H1 (cell line): ENCODE data around the gene PERCC1. TPM values are rescaled to one million over a fixed set of nuclear protein-coding genes. Genes with fewer than 3 reads are reported as not detected.
A peak's percentile ranks its signal among the peaks of the same experiment; 100 is the strongest.

Source experiments
- CTCF ChIA-PET: fragments of 300-600 bp; sonication (Branson Sonifier 250); formaldehyde crosslinking; loops from one replicate; lab custom pipeline; 2021; ENCODE audit not compliant: partially characterized antibody; lab: Charles Lee
- POLR2A ChIA-PET: fragments of 300-600 bp; sonication (Branson Sonifier 250); formaldehyde crosslinking; loops from one replicate; lab custom pipeline; 2021; ENCODE audit warnings: inconsistent platforms; ENCODE audit not compliant: partially characterized antibody; lab: Charles Lee
- DNase-seq, 2 experiments: peaks; one replicate each; pipeline versions ENCODE4 v3.0.0 to v3.0.0-alpha.2; 2010 to 2022; ENCODE audit warnings: low spot score in 2 of 2, low read depth in 1 of 2, mixed read lengths in 1 of 2
- FAIRE-seq: peaks from 2 replicates; lab custom pipeline; 2011; peaks lifted over from hg19 to GRCh38; lab: Jason Lieb, UNC
- H2AFZ ChIP-seq: 2 replicates; pipeline ENCODE4 v1.8.1; 2012; ENCODE audit warnings: low read length, inconsistent platforms
- H2AK5ac ChIP-seq: 2 replicates; pipeline ENCODE4 v1.6.1; 2013; ENCODE audit warnings: low read depth, low read length
- H2BK120ac ChIP-seq: replicated peaks from 2 replicates; pipeline ENCODE3; 2013; ENCODE audit warnings: low read depth, low read length, inconsistent platforms
- H2BK12ac ChIP-seq: 2 replicates; pipeline ENCODE4 v1.6.1; 2013; ENCODE audit warnings: low read depth, low read length
- H2BK15ac ChIP-seq: 2 replicates; pipeline ENCODE4 v1.6.1; 2013; ENCODE audit warnings: low read length
- H2BK20ac ChIP-seq: 2 replicates; pipeline ENCODE4 v1.6.1; 2013; ENCODE audit warnings: low read length
- H2BK5ac ChIP-seq: 2 replicates; pipeline ENCODE4 v1.6.1; 2013; ENCODE audit warnings: low read depth, low read length
- H3K14ac ChIP-seq: 2 replicates; pipeline ENCODE4 v1.6.1; 2013; ENCODE audit warnings: inconsistent platforms; ENCODE audit not compliant: insufficient read length
- H3K18ac ChIP-seq: 2 replicates; pipeline ENCODE4 v1.6.1; 2013; ENCODE audit warnings: low read length; ENCODE audit errors: extremely low read depth
- H3K23ac ChIP-seq: 2 replicates; pipeline ENCODE4 v1.6.1; 2013; ENCODE audit warnings: inconsistent platforms; ENCODE audit not compliant: insufficient read length
- H3K23me2 ChIP-seq: 2 replicates; pipeline ENCODE4 v1.6.1; 2013; ENCODE audit warnings: low read depth, low read length
- H3K27ac ChIP-seq: 2 replicates; pipeline ENCODE4 v1.6.1; 2011; ENCODE audit warnings: low read depth, low read length, inconsistent platforms
- H3K27me3 ChIP-seq, 4 experiments: replicated peaks in 1 of 4; 1 replicate in 1 of 4; 2 replicates in 3 of 4; pipeline versions ENCODE4 v1.6.1 to v1.8.1; 2011 to 2013; ENCODE audit warnings: low read length in 3 of 4, mild to moderate bottlenecking in 3 of 4, inconsistent platforms in 2 of 4, mixed read lengths in 2 of 4, moderate library complexity in 1 of 4; ENCODE audit not compliant: control insufficient read depth in 3 of 4, insufficient read depth in 3 of 4; ENCODE audit errors: extremely low read depth in 1 of 4
- H3K36me3 ChIP-seq, 4 experiments: 2 replicates each; pipeline versions ENCODE4 v1.6.1 to v1.8.1; 2011 to 2013; ENCODE audit warnings: mild to moderate bottlenecking in 4 of 4, low read length in 3 of 4, moderate library complexity in 2 of 4, control low read depth in 1 of 4, inconsistent platforms in 1 of 4; ENCODE audit not compliant: insufficient read depth in 4 of 4, control insufficient read depth in 2 of 4
- H3K4ac ChIP-seq: replicated peaks from 2 replicates; pipeline ENCODE3; 2013; ENCODE audit warnings: low read length, low read depth, mixed read lengths, inconsistent platforms; ENCODE audit not compliant: insufficient read length
- H3K4me1 ChIP-seq, 4 experiments: replicated peaks in 1 of 4; 1 replicate in 1 of 4; 2 replicates in 3 of 4; pipeline versions ENCODE4 v1.6.1 to v1.8.1; 2011 to 2013; ENCODE audit warnings: low read length in 3 of 4, inconsistent platforms in 2 of 4, mixed read lengths in 1 of 4; ENCODE audit not compliant: insufficient read depth in 4 of 4, control insufficient read depth in 3 of 4
- H3K4me2 ChIP-seq, 2 experiments: 2 replicates each; pipeline versions ENCODE4 v1.6.1 to v1.8.1; 2011 to 2013; ENCODE audit warnings: low read depth in 2 of 2, low read length in 2 of 2, control low read depth in 1 of 2, inconsistent platforms in 1 of 2, mild to moderate bottlenecking in 1 of 2; ENCODE audit not compliant: insufficient read depth in 1 of 2
- H3K4me3 ChIP-seq, 4 experiments: fragments of 200-600, 300-600 bp in 1 of 4; sonication (generic), shearing (Covaris generic), sonication (Bioruptor Twin) in 1 of 4; 2 replicates each; pipeline versions ENCODE4 v1.5.1 to v1.8.1; 2011 to 2016; ENCODE audit warnings: low read length in 4 of 4, low read depth in 3 of 4, control low read depth in 2 of 4, inconsistent platforms in 2 of 4, mild to moderate bottlenecking in 2 of 4, mixed read lengths in 1 of 4, moderate library complexity in 1 of 4; ENCODE audit not compliant: insufficient read depth in 2 of 4; ENCODE audit errors: extremely low read depth in 1 of 4
- H3K56ac ChIP-seq: replicated peaks from 2 replicates; pipeline ENCODE3; 2013; ENCODE audit warnings: low read depth, mild to moderate bottlenecking, mixed read lengths, low read length, inconsistent platforms; ENCODE audit not compliant: insufficient read length
- H3K79me1 ChIP-seq: 2 replicates; pipeline ENCODE4 v1.6.1; 2013; ENCODE audit warnings: low read depth, low read length, control low read depth
- H3K79me2 ChIP-seq, 2 experiments: 2 replicates each; pipeline versions ENCODE4 v1.6.1 to v1.8.1; 2012 to 2013; ENCODE audit warnings: low read length in 2 of 2, mild to moderate bottlenecking in 2 of 2, inconsistent platforms in 1 of 2; ENCODE audit not compliant: insufficient read depth in 2 of 2, control insufficient read depth in 1 of 2
- H3K9ac ChIP-seq, 4 experiments: replicated peaks in 1 of 4; 1 replicate in 1 of 4; 2 replicates in 3 of 4; pipeline versions ENCODE4 v1.6.1 to v1.8.1; 2011 to 2013; ENCODE audit warnings: low read depth in 3 of 4, low read length in 3 of 4, control low read depth in 2 of 4, mild to moderate bottlenecking in 2 of 4, moderate library complexity in 2 of 4, inconsistent platforms in 1 of 4; ENCODE audit errors: extremely low read depth in 1 of 4
- H3K9me3 ChIP-seq, 2 experiments: 2 replicates each; pipeline versions ENCODE4 v1.6.1 to v1.8.1; 2012 to 2013; ENCODE audit warnings: mild to moderate bottlenecking in 2 of 2, moderate library complexity in 2 of 2, control low read depth in 1 of 2, inconsistent platforms in 1 of 2, low read depth in 1 of 2, low read length in 1 of 2, mixed read lengths in 1 of 2; ENCODE audit not compliant: insufficient read depth in 2 of 2
- H4K20me1 ChIP-seq, 2 experiments: replicated peaks in 1 of 2; 2 replicates each; pipeline versions ENCODE3 to v1.8.1; 2011 to 2013; ENCODE audit warnings: inconsistent platforms in 2 of 2, low read length in 2 of 2, mild to moderate bottlenecking in 1 of 2; ENCODE audit not compliant: insufficient read depth in 2 of 2, control insufficient read depth in 1 of 2
- H4K5ac ChIP-seq: 2 replicates; pipeline ENCODE4 v1.6.1; 2013; ENCODE audit warnings: low read length, low read depth, mixed read lengths, inconsistent platforms; ENCODE audit not compliant: insufficient read length
- H4K8ac ChIP-seq: 2 replicates; pipeline ENCODE4 v1.8.0; 2013; ENCODE audit warnings: mild to moderate bottlenecking, moderate library complexity, low read length, inconsistent platforms; ENCODE audit not compliant: insufficient read depth; ENCODE audit errors: extremely low read depth
- H4K91ac ChIP-seq: replicated peaks from 2 replicates; pipeline ENCODE3; 2013; ENCODE audit warnings: low read length, mixed read lengths, inconsistent platforms; ENCODE audit not compliant: insufficient read length
- CTBP2 ChIP-seq: IDR thresholded peaks from 2 replicates; pipeline ENCODE4 v1.7.0; 2011; ENCODE audit warnings: borderline replicate concordance, mild to moderate bottlenecking, moderate library complexity, mixed read lengths, low read length; ENCODE audit not compliant: insufficient read depth, insufficient read length
- SIRT6 ChIP-seq: IDR thresholded peaks from one replicate; pipeline ENCODE4 v1.7.1; 2012; ENCODE audit warnings: low read length, inconsistent platforms
- WGBS, 2 experiments: shearing (Covaris generic) in 1 of 2; methylation state at CpG; one replicate each; pipeline versions ENCODE4 v1.1.6 to v1.1.7; 2013 to 2015; ENCODE audit warnings: low lambda C conversion rate in 2 of 2, mixed read lengths in 2 of 2, inconsistent platforms in 1 of 2, low coverage in 1 of 2, missing lambda C conversion rate in 1 of 2; ENCODE audit not compliant: insufficient replicate concordance in 2 of 2, insufficient coverage in 1 of 2, insufficient read length in 1 of 2; ENCODE audit errors: extremely low coverage in 1 of 2, missing lambda C conversion rate in 1 of 2; 5-methylcytosine and 5-hydroxymethylcytosine counted together
- polyA plus RNA-seq, 7 experiments: library from polyadenylated mRNA; depleted of rRNA in 3 of 7; stranded (reverse) in 5 of 7; unstranded in 2 of 7; fragments of >200 nt in 5 of 7; fragments of 200-250 nt in 2 of 7; gene quantifications; 1 replicate in 5 of 7; 2 replicates in 1 of 7; 4 replicates in 1 of 7; pipeline versions ENCODE4 v1.2.1 to v1.2.3, GENCODE V29; 2011 to 2013; ENCODE audit warnings: missing spikeins in 2 of 7, mixed read lengths in 2 of 7
- total RNA-seq: library from RNA; stranded (reverse); fragmentation: NEBNext Ultra II Directional; extraction: Animal tissue kit (Norgen Biotek cat#: 25700); gene quantifications from 2 replicates; pipeline ENCODE4 v1.2.1, GENCODE V29; 2021

PERCC1 gene
- total and polyA plus RNA-seq, 2 of the 8 experiments (the other 6 are each of a cell fraction or from before 2014, with no cell fraction given): not detected

- POLR2A ChIA-PET: no interaction called here
- peaks cover 0 to 47% (median 13%) of the 10 kb centered on the region in 4 experiments; a peak in 6 of 8 replicates for H3K36me3 ChIP-seq
- no peak overlapping the region for H3K14ac ChIP-seq
- no peak overlapping the region for H4K5ac ChIP-seq
- CTCF ChIA-PET: no interaction called here
- H2AK5ac ChIP-seq: no peak overlapping the region
- no peak overlapping the region for H3K4me3 ChIP-seq
- H3K9me3 ChIP-seq: no peaks in the 10 kb centered on the region
- H3K9ac ChIP-seq: no peak overlapping the region
- H3K79me1 ChIP-seq: no peaks in the 10 kb centered on the region; the same call in 1 of the 2 replicates
- peak in 1 of 2 experiments; percentile 30 for DNase-seq
- H3K23ac ChIP-seq: no peak overlapping the region
- H3K56ac ChIP-seq: no peak overlapping the region
- 94% methylated on average over 41 of the region's 42 CpGs; no CpG with 5 or more reads in 1 of the 2 experiments for WGBS, 2 experiments
- H3K27ac ChIP-seq: no peak overlapping the region
- H2BK15ac ChIP-seq: no peak overlapping the region
- no peak overlapping the region for H3K18ac ChIP-seq
- no peak overlapping the region for H4K91ac ChIP-seq
- H3K27me3 ChIP-seq: no peaks in the 10 kb centered on the region
- peak overlapping the region; percentile 51; the same call in 1 of the 2 replicates for H4K8ac ChIP-seq
- no peak for FAIRE-seq
- H2BK120ac ChIP-seq: no peak overlapping the region
- no peak for TF ChIP-seq CTBP2
- no peak for TF ChIP-seq SIRT6
- TF ChIP-seq, all 59 proteins: peak for 0
- Histone ChIP-seq H4K20me1 (peaks cover 0 to 9% of the 10 kb centered on the region in 2 experiments), H2BK5ac (no peak overlapping the region), H2BK20ac (no peak overlapping the region), H3K4ac (no peak overlapping the region), H2BK12ac (no peak overlapping the region), H3K79me2 (no peaks in the 10 kb centered on the region), H3K23me2 (no peaks in the 10 kb centered on the region), H3K4me2 (no peak overlapping the region), H3K4me1 (no peaks in the 10 kb centered on the region), H2AFZ (no peak overlapping the region)
These were observed 26.8 kb downstream of the PERCC1 start for GRCh38 chr16:1457489-1458245.
